Measurements from ENCODE around the gene ELOVL5. TPM values are rescaled to one million over a fixed set of nuclear protein-coding genes. Genes with fewer than 3 reads are reported as not detected.
"Not testable (repeated sequence)": the region's sequence is repeated elsewhere in the genome, so short reads cannot be mapped to it uniquely, and the experiment has no call there.

The ELOVL5 gene
- polyA plus RNA-seq, 4 donors = 68.6 to 79.9 (median 74.4) TPM

GRCh38 chr6:53333439-53334408 is 15.0 kb downstream of the ELOVL5 start:
- no peak for DNase-seq (ENCODE audit: low read depth in 4 of 4, low spot score in 2 of 4)

GRCh38 chr6:53331678-53332077 is 17.1 kb downstream of the ELOVL5 start:
- no peak for DNase-seq (ENCODE audit: low read depth in 4 of 4, low spot score in 2 of 4)

- no peak for DNase-seq (ENCODE audit: low read depth in 4 of 4, low spot score in 2 of 4)
Measured at GRCh38 chr6:53330137-53330536, 18.6 kb downstream of the ELOVL5 start.

- DNase-seq (ENCODE audit: low read depth in 4 of 4, low spot score in 2 of 4) = no peak
Measured at GRCh38 chr6:53328375-53328774, 20.4 kb downstream of the ELOVL5 start.

- no peak for DNase-seq (ENCODE audit: low read depth in 4 of 4, low spot score in 2 of 4)
Measured at GRCh38 chr6:53327017-53327395, 21.7 kb downstream of the ELOVL5 start.

GRCh38 chr6:53326372-53327016 is 22.3 kb downstream of the ELOVL5 start:
- DNase-seq (ENCODE audit: low read depth in 4 of 4, low spot score in 2 of 4) = no peak

GRCh38 chr6:53325785-53326184 is 23.0 kb downstream of the ELOVL5 start:
- DNase-seq (ENCODE audit: low read depth in 4 of 4, low spot score in 2 of 4) = no peak

GRCh38 chr6:53322188-53323029 is 26.3 kb downstream of the ELOVL5 start:
- DNase-seq (ENCODE audit: low read depth in 4 of 4, low spot score in 2 of 4) = no peak

GRCh38 chr6:53321701-53322100 is 27.0 kb downstream of the ELOVL5 start:
- DNase-seq (ENCODE audit: low read depth in 4 of 4, low spot score in 2 of 4) = no peak

GRCh38 chr6:53320964-53321363 is 27.8 kb downstream of the ELOVL5 start:
- no peak for DNase-seq (ENCODE audit: low read depth in 4 of 4, low spot score in 2 of 4)

- no peak for DNase-seq (ENCODE audit: low read depth in 4 of 4, low spot score in 2 of 4)
Measured at GRCh38 chr6:53318429-53318828, 30.3 kb downstream of the ELOVL5 start.

GRCh38 chr6:53317861-53318260 is 30.9 kb downstream of the ELOVL5 start:
- DNase-seq (ENCODE audit: low read depth in 4 of 4, low spot score in 2 of 4) = no peak

GRCh38 chr6:53317299-53317698 is 31.5 kb downstream of the ELOVL5 start:
- not testable (repeated sequence) for DNase-seq (ENCODE audit: low read depth in 4 of 4, low spot score in 2 of 4)

- DNase-seq (ENCODE audit: low read depth in 4 of 4, low spot score in 2 of 4) = no peak
Measured at GRCh38 chr6:53316142-53316541, 32.6 kb downstream of the ELOVL5 start.

GRCh38 chr6:53315086-53315724 is 33.5 kb downstream of the ELOVL5 start:
- DNase-seq (ENCODE audit: low read depth in 4 of 4, low spot score in 2 of 4) = no peak

GRCh38 chr6:53313784-53314400 is 34.9 kb downstream of the ELOVL5 start:
- DNase-seq (ENCODE audit: low read depth in 4 of 4, low spot score in 2 of 4) = no peak

- no peak for DNase-seq (ENCODE audit: low read depth in 4 of 4, low spot score in 2 of 4)
Measured at GRCh38 chr6:53312355-53312754, 36.4 kb downstream of the ELOVL5 start.

- DNase-seq (ENCODE audit: low read depth in 4 of 4, low spot score in 2 of 4) = no peak
Measured at GRCh38 chr6:53311586-53311935, 37.2 kb downstream of the ELOVL5 start.

GRCh38 chr6:53310771-53311585 is 37.8 kb downstream of the ELOVL5 start:
- no peak for DNase-seq (ENCODE audit: low read depth in 4 of 4, low spot score in 2 of 4)
